PC-3 (cell line): ENCODE results near the gene GMPPB. TPM values are rescaled to one million over a fixed set of nuclear protein-coding genes. Genes with fewer than 3 reads are reported as not detected.

Experiments
- ATAC-seq: fragments of 200-7000 bp; cut with Tn5 transposase; 2 replicates; pipeline ENCODE4 v1.9.1; 2020; ENCODE audit warnings: mild to moderate bottlenecking, moderate library complexity
- BruUV-seq: library from RNA; stranded (reverse); fragments of 400-500 nt; replicated peaks from 2 replicates; lab custom pipeline; 2021; lab: Mats Ljungman, UMichigan
- CTCF ChIA-PET: fragments of 300-600 bp; sonication (Branson Sonifier 250); formaldehyde crosslinking; loops from one replicate; lab custom pipeline; 2022; ENCODE audit warnings: antibody characterized with exemption; lab: Charles Lee
- POLR2A ChIA-PET: fragments of 300-600 bp; sonication (Branson Sonifier 250); formaldehyde crosslinking; loops from one replicate; lab custom pipeline; 2022; ENCODE audit warnings: antibody characterized with exemption; ENCODE audit not compliant: unreplicated experiment; lab: Charles Lee
- DNase-seq: peaks from one replicate; pipeline ENCODE4 v3.0.0-alpha.2; 2015
- H2AFZ ChIP-seq: fragments of 300-600 bp; sonication (generic); 2 replicates; pipeline ENCODE4 v1.6.0; 2016; ENCODE audit warnings: antibody characterized with exemption, low read length
- H3F3A ChIP-seq: fragments of 300-600 bp; sonication (generic); one replicate; pipeline ENCODE4 v1.6.0; 2017; ENCODE audit warnings: antibody characterized with exemption, low read length, control low read depth, mild to moderate bottlenecking; ENCODE audit not compliant: unreplicated experiment
- H3K27ac ChIP-seq: fragments of 300-600 bp; sonication (generic); 2 replicates; pipeline ENCODE4 v1.5.1; 2016; ENCODE audit warnings: mild to moderate bottlenecking, low read length
- H3K27me3 ChIP-seq: fragments of 300-600 bp; sonication (generic); 2 replicates; pipeline ENCODE4 v1.6.1; 2016; ENCODE audit warnings: low read length, mixed read lengths
- H3K36me3 ChIP-seq: fragments of 300-600 bp; sonication (generic); 2 replicates; pipeline ENCODE4 v1.6.1; 2016; ENCODE audit warnings: low read depth, mixed run types, low read length, mixed read lengths
- H3K4me1 ChIP-seq: fragments of 300-600 bp; sonication (generic); 2 replicates; pipeline ENCODE4 v1.5.1; 2016; ENCODE audit warnings: low read length; ENCODE audit not compliant: insufficient read depth
- H3K4me2 ChIP-seq: fragments of 300-600 bp; sonication (generic); 2 replicates; pipeline ENCODE4 v1.6.0; 2016; ENCODE audit warnings: low read length
- H3K4me3 ChIP-seq: fragments of 300-600 bp; sonication (generic); 2 replicates; pipeline ENCODE4 v1.5.1; 2016; ENCODE audit warnings: mild to moderate bottlenecking, low read length, mixed read lengths
- H3K79me2 ChIP-seq: fragments of 300-600 bp; sonication (generic); 2 replicates; pipeline ENCODE4 v1.6.1; 2017; ENCODE audit warnings: low read length, mixed read lengths
- H3K9ac ChIP-seq: fragments of 300-600 bp; sonication (generic); 2 replicates; pipeline ENCODE4 v1.6.0; 2016; ENCODE audit warnings: mild to moderate bottlenecking, low read length
- H3K9me2 ChIP-seq: fragments of 300-600 bp; sonication (generic); replicated peaks from 2 replicates; pipeline ENCODE4 v1.6.1; 2016; ENCODE audit warnings: mixed run types, low read length, mixed read lengths
- H3K9me3 ChIP-seq: fragments of 300-600 bp; sonication (generic); 2 replicates; pipeline ENCODE4 v1.6.1; 2016; ENCODE audit warnings: low read length, mixed read lengths
- H4K20me1 ChIP-seq: fragments of 300-600 bp; sonication (generic); 2 replicates; pipeline ENCODE4 v1.6.1; 2016; ENCODE audit warnings: low read length, mixed read lengths
- EZH2 ChIP-seq: fragments of 300-600 bp; sonication (generic); IDR thresholded peaks from one replicate; pipeline ENCODE4 v1.6.1; 2017; ENCODE audit warnings: antibody characterized with exemption, mild to moderate bottlenecking, low read length; ENCODE audit not compliant: unreplicated experiment
- EZH2phosphoT487 ChIP-seq: fragments of 300-600 bp; sonication (generic); IDR thresholded peaks from 2 replicates; pipeline ENCODE4 v1.6.1; 2018; ENCODE audit warnings: mild to moderate bottlenecking, antibody characterized with exemption, low read length, borderline replicate concordance
- intact Hi-C: fragments of 100-400 bp; cut with micrococcal nuclease; formaldehyde crosslinking; loops from 2 replicates; pipeline ENCODE4 v1.9.0; 2023
- total RNA-seq: library from RNA; depleted of rRNA; stranded (reverse); fragments of >200 nt; gene quantifications from 2 replicates; pipeline ENCODE4 v1.2.3, GENCODE V29; 2014
- TF ChIP-seq, protein P1 (sequence below): fragments of 300-600 bp; sonication (generic); conservative IDR thresholded peaks from 2 replicates; pipeline ENCODE4 v1.5.1; 2017; ENCODE audit warnings: antibody characterized with exemption, low read depth, mild to moderate bottlenecking, low read length

The GMPPB gene
- total RNA-seq, 1 experiment from 2014 or later = 69.5 TPM

DNA sequence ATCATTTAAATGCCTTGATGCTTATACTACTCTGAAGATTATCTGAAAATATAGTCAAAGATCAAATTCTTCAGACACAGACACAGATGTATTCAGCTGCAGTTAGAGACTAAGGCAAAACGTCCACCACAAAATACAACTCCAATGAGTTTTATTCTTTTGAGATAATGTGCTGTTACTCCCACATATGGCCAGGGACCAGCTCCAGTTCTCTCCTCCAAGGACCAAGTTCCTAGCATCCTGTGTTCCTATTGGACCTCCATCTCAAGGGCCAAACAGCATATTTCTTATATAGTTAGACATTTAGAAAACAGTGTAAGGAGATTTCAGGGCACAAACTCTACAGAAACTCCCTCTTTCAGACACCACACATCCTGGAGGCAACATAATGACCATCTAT is 35.5 kb upstream of the GMPPB start:
- BruUV-seq = no TSS peak
- no peak overlapping the region for H3K27ac ChIP-seq

DNA sequence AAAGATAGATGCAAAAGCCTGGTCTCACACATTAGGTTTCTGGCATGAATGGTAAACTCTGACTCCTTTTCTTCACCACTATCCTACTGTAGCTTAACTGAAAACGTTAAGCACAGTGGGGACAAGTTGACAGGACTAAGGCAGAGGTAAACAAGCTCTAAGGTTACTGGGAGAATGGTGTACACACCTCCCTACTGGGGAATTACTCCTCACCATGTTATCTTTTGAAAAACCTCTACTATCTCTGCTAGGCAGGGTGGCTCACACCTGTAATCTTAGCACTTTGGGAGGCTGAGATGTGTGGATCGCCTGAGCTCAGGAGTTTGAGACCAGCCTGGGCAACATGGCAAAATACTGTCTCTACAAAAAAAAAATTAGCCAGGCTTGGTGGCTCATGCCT is 33.4 kb upstream of the GMPPB start:
- H3K27ac ChIP-seq = no peak overlapping the region
- POLR2A ChIA-PET = no interaction called here

More for the DNA sequence above, 35.5 kb upstream of the GMPPB start:
- intact Hi-C loops = no loop called here
- Histone ChIP-seq H4K20me1 (no peaks in the 10 kb centered on the region; the same call in 1 of the 2 replicates), H3K79me2 (peaks cover 87% of the 10 kb centered on the region), H2AFZ (no peak overlapping the region), H3K4me2 (no peak overlapping the region), H3K4me3 (no peak overlapping the region), H3K36me3 (peaks cover 3% of the 10 kb centered on the region; the same call in 1 of the 2 replicates), H3K9me3 (no peaks in the 10 kb centered on the region), H3F3A (no peaks in the 10 kb centered on the region), H3K27me3 (no peaks in the 10 kb centered on the region), H3K4me1 (no peaks in the 10 kb centered on the region), H3K9me2 (no peaks in the 10 kb centered on the region), H3K9ac (no peak overlapping the region)
- DNase-seq (no peak), ATAC-seq (no peak)
- CTCF ChIA-PET = no interaction called here
- TF ChIP-seq EZH2 (no peak), EZH2phosphoT487 (no peak)
- TF ChIP-seq, protein P1, sequence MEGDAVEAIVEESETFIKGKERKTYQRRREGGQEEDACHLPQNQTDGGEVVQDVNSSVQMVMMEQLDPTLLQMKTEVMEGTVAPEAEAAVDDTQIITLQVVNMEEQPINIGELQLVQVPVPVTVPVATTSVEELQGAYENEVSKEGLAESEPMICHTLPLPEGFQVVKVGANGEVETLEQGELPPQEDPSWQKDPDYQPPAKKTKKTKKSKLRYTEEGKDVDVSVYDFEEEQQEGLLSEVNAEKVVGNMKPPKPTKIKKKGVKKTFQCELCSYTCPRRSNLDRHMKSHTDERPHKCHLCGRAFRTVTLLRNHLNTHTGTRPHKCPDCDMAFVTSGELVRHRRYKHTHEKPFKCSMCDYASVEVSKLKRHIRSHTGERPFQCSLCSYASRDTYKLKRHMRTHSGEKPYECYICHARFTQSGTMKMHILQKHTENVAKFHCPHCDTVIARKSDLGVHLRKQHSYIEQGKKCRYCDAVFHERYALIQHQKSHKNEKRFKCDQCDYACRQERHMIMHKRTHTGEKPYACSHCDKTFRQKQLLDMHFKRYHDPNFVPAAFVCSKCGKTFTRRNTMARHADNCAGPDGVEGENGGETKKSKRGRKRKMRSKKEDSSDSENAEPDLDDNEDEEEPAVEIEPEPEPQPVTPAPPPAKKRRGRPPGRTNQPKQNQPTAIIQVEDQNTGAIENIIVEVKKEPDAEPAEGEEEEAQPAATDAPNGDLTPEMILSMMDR = no peak
- POLR2A ChIA-PET = no interaction called here

DNA sequence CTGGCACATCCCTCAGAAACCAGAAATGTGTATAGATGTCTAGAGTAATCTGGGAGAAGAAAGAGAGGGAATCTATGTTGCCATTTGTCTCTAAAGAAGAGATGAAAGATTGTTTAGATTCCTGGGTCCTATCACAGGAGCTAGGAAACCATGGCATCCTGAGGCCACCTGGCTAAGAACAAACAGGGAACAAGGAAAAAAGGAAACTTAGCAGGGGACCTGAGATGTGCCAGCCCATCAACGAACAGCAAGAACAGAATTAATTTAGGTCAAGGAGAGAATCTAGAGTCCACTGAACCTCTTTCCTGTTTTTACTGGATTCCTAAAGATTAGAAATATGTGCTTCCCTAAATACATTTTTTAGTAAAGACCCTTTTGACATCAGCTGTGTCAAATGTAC is 32.3 kb upstream of the GMPPB start:
- Histone ChIP-seq H3K36me3 (peaks cover 3% of the 10 kb centered on the region; the same call in 1 of the 2 replicates), H3K79me2 (peaks cover 85% of the 10 kb centered on the region), H3K4me1 (no peaks in the 10 kb centered on the region), H4K20me1 (no peaks in the 10 kb centered on the region; the same call in 1 of the 2 replicates), H3K9me3 (no peaks in the 10 kb centered on the region), H3K9ac (no peak overlapping the region), H3K9me2 (no peaks in the 10 kb centered on the region), H3F3A (no peaks in the 10 kb centered on the region), H3K4me3 (no peak overlapping the region), H3K27me3 (no peaks in the 10 kb centered on the region), H3K4me2 (no peak overlapping the region), H2AFZ (no peak overlapping the region), H3K27ac (no peak overlapping the region)
- no TSS peak for BruUV-seq
- ATAC-seq (no peak), DNase-seq (no peak)
- intact Hi-C loops = no loop called here
- ChIA-PET POLR2A (no interaction called here), CTCF (no interaction called here)
- TF ChIP-seq, protein P1 = no peak
- TF ChIP-seq EZH2 (no peak), EZH2phosphoT487 (no peak)

More for the DNA sequence above, 33.4 kb upstream of the GMPPB start:
- DNase-seq (no peak), ATAC-seq (no peak)
- no peaks in the 10 kb centered on the region for H3K9me3 ChIP-seq
- no peak overlapping the region for H3K9ac ChIP-seq
- no peaks in the 10 kb centered on the region; the same call in 1 of the 2 replicates for H4K20me1 ChIP-seq
- H2AFZ ChIP-seq = no peak overlapping the region
- H3K36me3 ChIP-seq = peaks cover 3% of the 10 kb centered on the region; the same call in 1 of the 2 replicates
- TF ChIP-seq, protein P1 = no peak
- TF ChIP-seq EZH2phosphoT487 (no peak), EZH2 (no peak)
- CTCF ChIA-PET = no interaction called here
- H3F3A ChIP-seq = no peaks in the 10 kb centered on the region
- H3K4me1 ChIP-seq = no peaks in the 10 kb centered on the region
- no TSS peak for BruUV-seq
- intact Hi-C loops = no loop called here
- H3K4me2 ChIP-seq = no peak overlapping the region
- no peaks in the 10 kb centered on the region for H3K27me3 ChIP-seq
- no peak overlapping the region for H3K4me3 ChIP-seq
- no peaks in the 10 kb centered on the region for H3K9me2 ChIP-seq
- H3K79me2 ChIP-seq = peaks cover 86% of the 10 kb centered on the region
